Measurements from ENCODE around the gene TRPV4. TPM values are rescaled to one million over a fixed set of nuclear protein-coding genes. Genes with fewer than 3 reads are reported as not detected.

The TRPV4 gene
- total and polyA plus RNA-seq, 9 of the 15 experiments (the other 6 are each of a cell fraction or from before 2014, with no cell fraction given) = 0.13 TPM; not detected in 8

DNA sequence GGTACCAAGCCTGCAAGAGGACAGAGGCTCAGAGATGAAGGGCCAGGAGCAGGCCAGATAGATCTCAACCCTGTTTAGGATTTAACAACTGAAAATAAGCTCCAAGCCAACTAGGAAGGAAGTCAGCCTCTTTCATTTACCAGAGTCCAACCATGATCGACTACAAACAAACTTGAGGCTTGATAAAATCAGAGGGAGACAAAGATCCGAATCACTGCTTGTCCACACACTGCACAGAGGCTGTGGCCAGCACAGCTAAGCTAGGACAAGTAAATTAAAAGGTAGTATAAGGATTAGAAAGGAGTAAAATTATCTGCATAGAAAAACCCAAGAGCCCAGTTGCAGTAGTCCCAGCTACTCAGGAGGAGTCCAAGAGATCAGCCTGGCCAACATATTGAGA is 79.2 kb downstream of the TRPV4 start:
- in situ Hi-C loops (cut with MboI) = no loop called here
- FAIRE-seq (no peak), ATAC-seq (no peak), DNase-seq (ENCODE audit: extremely low read depth in 1 of 4, low spot score in 3 of 4) (no peak)
- POLR2A ChIA-PET = interaction anchor here (0.6 to 1.3 kb wide), 2 partner anchors 10 to 312 kb away, joined by 3 read pairs; no protein-coding TSS in a partner anchor
- Histone ChIP-seq H3K9me3 (replicated peaks; ENCODE audit: control insufficient read depth, insufficient read depth, low read depth, low read length) (peaks cover 3% of the 10 kb centered on the region; the same call in 1 of the 2 replicates), H3K9me1 (ENCODE audit: control insufficient read depth, insufficient read depth, low read length) (no peaks in the 10 kb centered on the region), H4K20me1 (replicated peaks; ENCODE audit: control insufficient read depth, insufficient read depth, low read length) (no peaks in the 10 kb centered on the region), H3K36me3 (ENCODE audit: control insufficient read depth, insufficient read depth, low read length) (no peaks in the 10 kb centered on the region), H3K9ac (ENCODE audit: insufficient read depth in 1 of 2, low read depth in 2 of 2, low read length in 2 of 2) (no peak overlapping the region), H2AFZ (ENCODE audit: low read depth, low read length) (no peak overlapping the region), H3K27me3 (ENCODE audit: control insufficient read depth in 2 of 2, insufficient read depth in 2 of 2, low read length in 2 of 2) (peaks cover 4 to 26% of the 10 kb centered on the region in 2 experiments; a peak in 3 of 5 replicates), H3K79me2 (ENCODE audit: control insufficient read depth, insufficient read depth, low read length) (no peaks in the 10 kb centered on the region), H3K4me1 (replicated peaks in 1 of 2; ENCODE audit: control insufficient read depth in 2 of 2, insufficient read depth in 2 of 2, low read length in 2 of 2) (no peaks in the 10 kb centered on the region), H3K4me2 (ENCODE audit: insufficient read depth, low read length) (no peak overlapping the region), H3K27ac (ENCODE audit: extremely low read depth, low read depth, low read length) (no peak overlapping the region), H3K4me3 (no peak overlapping the region)
- no peak for TF ChIP-seq ZNF133 (CRISPR knock-in tag; IDR thresholded peaks at IDR 0.05)
- TF ChIP-seq MXI1 (IDR thresholded peaks at IDR 0.05; ENCODE audit: low read depth, low read length) = no peak
- no peak for TF ChIP-seq ZFP36 (IDR thresholded peaks at IDR 0.05; ENCODE audit: low read depth, low read length, partially characterized antibody)
- no peak for TF ChIP-seq IRF2 (CRISPR knock-in tag; IDR thresholded peaks at IDR 0.05)
- no peak for TF ChIP-seq E2F1 (CRISPR knock-in tag; IDR thresholded peaks at IDR 0.05)
- no peak for TF ChIP-seq ZNF212 (CRISPR knock-in tag; IDR thresholded peaks at IDR 0.05)
- TF ChIP-seq, protein P1, sequence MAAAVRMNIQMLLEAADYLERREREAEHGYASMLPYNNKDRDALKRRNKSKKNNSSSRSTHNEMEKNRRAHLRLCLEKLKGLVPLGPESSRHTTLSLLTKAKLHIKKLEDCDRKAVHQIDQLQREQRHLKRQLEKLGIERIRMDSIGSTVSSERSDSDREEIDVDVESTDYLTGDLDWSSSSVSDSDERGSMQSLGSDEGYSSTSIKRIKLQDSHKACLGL (CRISPR knock-in tag; IDR thresholded peaks at IDR 0.05; ENCODE audit: borderline replicate concordance, poor library complexity, severe bottlenecking) = no peak
- no peak for TF ChIP-seq EWSR1 (IDR thresholded peaks at IDR 0.05; ENCODE audit: borderline replicate concordance, low read depth, partially characterized antibody)
- TF ChIP-seq MTA1 (IDR thresholded peaks at IDR 0.05; ENCODE audit: borderline replicate concordance) = no peak
- no peak for TF ChIP-seq SMARCE1 (IDR thresholded peaks at IDR 0.05)
- intact Hi-C loops (cut with micrococcal nuclease) = no loop called here
- CTCF ChIA-PET (ENCODE audit: low intra/inter-chr PET ratio) = no interaction called here
- 0% methylated on average over 2 of the region's 2 CpGs for WGBS (ENCODE audit: insufficient coverage, low coverage, missing lambda C conversion rate)
- BruUV-seq (replicated peaks) = no TSS peak
